ENCODE data around the gene ABCC3. TPM values are rescaled to one million over a fixed set of nuclear protein-coding genes. Genes with fewer than 3 reads are reported as not detected.

ABCC3 gene
- total and polyA plus RNA-seq, 2 of the 8 experiments (the other 6 are each of a cell fraction or from before 2014, with no cell fraction given): 0.35 to 0.37 TPM

GRCh38 chr17:50586421-50587247, 48.0 kb upstream of the ABCC3 start:
- Histone ChIP-seq H3K4me1 (replicated peaks in 1 of 4; ENCODE audit: control insufficient read depth in 3 of 4, insufficient read depth in 4 of 4, low read length in 3 of 4) (peaks cover 0 to 13% (median 4%) of the 10 kb centered on the region in 4 experiments; a peak in 6 of 7 replicates), H3K36me3 (ENCODE audit: control insufficient read depth in 2 of 4, insufficient read depth in 4 of 4, low read length in 3 of 4) (no peaks in the 10 kb centered on the region), H3K56ac (replicated peaks; ENCODE audit: insufficient read length, low read depth, low read length) (no peak overlapping the region), H3K14ac (ENCODE audit: insufficient read length) (no peak overlapping the region), H2AFZ (ENCODE audit: low read length) (no peak overlapping the region), H2BK12ac (ENCODE audit: low read depth, low read length) (0 out of 2 replicates have a peak overlapping the region, but pooled peaks have one; percentile 50), H3K18ac (ENCODE audit: extremely low read depth, low read length) (no peak overlapping the region), H3K9me3 (ENCODE audit: insufficient read depth in 2 of 2, low read depth in 1 of 2, low read length in 1 of 2) (no peaks in the 10 kb centered on the region), H3K4ac (replicated peaks; ENCODE audit: insufficient read length, low read depth, low read length) (no peak overlapping the region), H2BK20ac (ENCODE audit: low read length) (no peak overlapping the region), H3K23me2 (ENCODE audit: low read depth, low read length) (no peaks in the 10 kb centered on the region), H3K4me2 (ENCODE audit: insufficient read depth in 1 of 2, low read depth in 2 of 2, low read length in 2 of 2) (peak overlapping the region; percentile 9 to 39; a peak in 2 of 4 replicates), H3K23ac (ENCODE audit: insufficient read length) (no peak overlapping the region), H2BK15ac (ENCODE audit: low read length) (no peak overlapping the region), H4K8ac (ENCODE audit: extremely low read depth, insufficient read depth, low read length) (no peak overlapping the region; the same call in 1 of the 2 replicates), H3K79me1 (ENCODE audit: low read depth, low read length) (no peaks in the 10 kb centered on the region), H4K20me1 (replicated peaks in 1 of 2; ENCODE audit: control insufficient read depth in 1 of 2, insufficient read depth in 2 of 2, low read length in 2 of 2) (no peaks in the 10 kb centered on the region), H3K9ac (replicated peaks in 1 of 4; ENCODE audit: extremely low read depth in 1 of 4, low read depth in 3 of 4, low read length in 3 of 4) (no peak overlapping the region), H3K4me3 (ENCODE audit: extremely low read depth in 1 of 4, insufficient read depth in 2 of 4, low read depth in 3 of 4, low read length in 4 of 4) (no peak overlapping the region), H4K91ac (replicated peaks; ENCODE audit: insufficient read length, low read length) (peak overlapping the region; percentile 44), H2BK120ac (replicated peaks; ENCODE audit: low read depth, low read length) (no peak overlapping the region), H2AK5ac (ENCODE audit: low read depth, low read length) (no peak overlapping the region), H3K79me2 (ENCODE audit: control insufficient read depth in 1 of 2, insufficient read depth in 2 of 2, low read length in 2 of 2) (no peaks in the 10 kb centered on the region), H2BK5ac (ENCODE audit: low read depth, low read length) (no peak overlapping the region), H3K27ac (ENCODE audit: low read depth, low read length) (no peak overlapping the region), H3K27me3 (replicated peaks in 1 of 4; ENCODE audit: control insufficient read depth in 3 of 4, extremely low read depth in 1 of 4, insufficient read depth in 3 of 4, low read length in 3 of 4) (no peaks in the 10 kb centered on the region; a peak in 1 of 7 replicates), H4K5ac (ENCODE audit: insufficient read length, low read depth, low read length) (no peak overlapping the region)
- CTCF ChIA-PET (ENCODE audit: partially characterized antibody): interaction anchor here (1.0 to 10.2 kb wide), 16 partner anchors 8 to 99 kb away, joined by 3 to 95 read pairs (median 6); no protein-coding TSS in a partner anchor
- WGBS, 2 experiments (ENCODE audit: extremely low coverage in 1 of 2, insufficient coverage in 1 of 2, insufficient read length in 1 of 2, insufficient replicate concordance in 2 of 2, low coverage in 1 of 2, low lambda C conversion rate in 2 of 2, missing lambda C conversion rate in 1 of 2): 82% methylated on average over 9 of the region's 9 CpGs; no CpG with 5 or more reads in 1 of the 2 experiments
- no peak for FAIRE-seq
- POLR2A ChIA-PET (ENCODE audit: partially characterized antibody): interaction anchor here (0.7 to 1.5 kb wide), 3 partner anchors 9 to 33 kb away, joined by 3 to 4 read pairs (median 3); no protein-coding TSS in a partner anchor
- no peak for DNase-seq (ENCODE audit: low read depth in 1 of 2, low spot score in 2 of 2)
- TF ChIP-seq KDM1A (IDR thresholded peaks at IDR 0.05; ENCODE audit: borderline replicate concordance, low read length) (peak; percentile 90), SP1 (IDR thresholded peaks at IDR 0.05; ENCODE audit: low read depth, low read length) (no peak)

All from H1 (cell line).